Measurements from ENCODE around the gene ALG2.

The ALG2 gene

DNA sequence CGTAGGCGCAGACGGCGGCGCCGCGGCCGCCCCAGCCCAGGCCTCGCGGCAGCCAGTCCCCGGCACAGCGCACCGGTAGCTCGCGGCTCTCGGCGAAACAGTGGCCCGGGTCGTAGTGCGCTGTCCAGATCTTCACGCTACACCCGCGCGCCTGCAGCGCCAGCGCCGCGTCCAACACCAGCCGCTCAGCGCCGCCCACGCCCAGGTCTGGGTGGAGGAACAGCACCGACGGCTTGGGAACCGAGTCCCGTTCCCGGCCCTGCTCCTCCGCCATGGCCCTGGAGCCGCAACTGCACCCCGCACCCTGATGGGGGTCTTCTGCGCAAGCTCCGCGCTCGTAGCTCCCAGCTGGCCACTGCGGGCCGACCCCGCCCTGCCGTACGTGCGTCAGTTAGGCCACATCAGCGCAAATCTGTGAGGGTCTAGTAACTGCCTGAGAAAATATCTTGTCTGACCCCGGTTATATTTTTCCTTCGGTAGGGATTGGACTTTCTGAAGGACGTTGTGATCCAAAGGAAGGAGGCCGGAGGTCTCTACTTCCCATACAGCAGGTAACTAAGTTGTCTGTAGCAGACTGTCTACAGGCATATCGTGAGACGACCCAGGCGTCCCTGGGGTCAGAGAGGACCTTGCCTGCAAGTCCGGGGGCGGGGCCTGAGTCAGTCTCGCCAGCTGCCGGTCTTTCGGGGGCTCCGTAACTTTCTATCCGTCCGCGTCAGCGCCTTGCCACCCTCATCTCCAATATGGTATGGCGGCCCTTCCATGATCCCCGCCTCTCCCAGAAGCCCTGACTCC is at the start of gene ALG2, which contains the start of gene SEC61B:
ALG2 (minus strand) TSS at position 322 of the 795 bp plus-strand sequence; CDS start at position 274, 48 bp downstream.
SEC61B (plus strand) TSS at position 662 of the 795 bp plus-strand sequence; CDS start at position 744, 82 bp downstream.
- peak within 1 kb of the TSS; percentile 99 for H3K4me3 ChIP-seq (replicated peaks; ENCODE audit: low read depth, low read length)
- no peak for TF ChIP-seq CTCF (IDR thresholded peaks at IDR 0.05; ENCODE audit: low read length, missing control alignments)
- DNase-seq (ENCODE audit: low read depth) = peak; percentile 97

DNA sequence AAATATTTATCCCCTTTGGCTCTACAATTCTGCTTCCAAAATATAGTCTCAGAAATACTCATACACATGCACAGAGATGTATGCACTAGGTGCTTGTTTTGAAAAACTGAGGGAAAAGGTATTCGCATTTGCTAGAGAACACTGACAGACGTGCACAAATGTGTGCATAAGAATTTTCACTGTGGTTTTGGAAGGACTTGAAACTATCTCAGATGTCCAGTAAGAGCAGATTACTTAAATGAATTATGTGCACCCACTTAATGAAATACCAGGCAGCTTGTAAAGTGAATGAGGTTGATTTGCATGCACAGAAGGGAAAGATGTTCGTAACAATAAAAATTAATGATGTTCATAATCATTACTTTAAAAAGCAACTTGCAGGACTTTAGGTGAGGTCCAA is 48.7 kb upstream of the ALG2 start:
- DNase-seq (ENCODE audit: low read depth) = no peak
- no peak for TF ChIP-seq CTCF (IDR thresholded peaks at IDR 0.05; ENCODE audit: low read length, missing control alignments)
- no peak overlapping the region for H3K4me3 ChIP-seq (replicated peaks; ENCODE audit: low read depth, low read length)

- no peak overlapping the region for H3K4me3 ChIP-seq (replicated peaks; ENCODE audit: low read depth, low read length)
- peak; percentile 74 for DNase-seq (ENCODE audit: low read depth)
- no peak for TF ChIP-seq CTCF (IDR thresholded peaks at IDR 0.05; ENCODE audit: low read length, missing control alignments)
Measured at GRCh38 chr9:99269416-99269815, 47.7 kb upstream of the ALG2 start.

DNA sequence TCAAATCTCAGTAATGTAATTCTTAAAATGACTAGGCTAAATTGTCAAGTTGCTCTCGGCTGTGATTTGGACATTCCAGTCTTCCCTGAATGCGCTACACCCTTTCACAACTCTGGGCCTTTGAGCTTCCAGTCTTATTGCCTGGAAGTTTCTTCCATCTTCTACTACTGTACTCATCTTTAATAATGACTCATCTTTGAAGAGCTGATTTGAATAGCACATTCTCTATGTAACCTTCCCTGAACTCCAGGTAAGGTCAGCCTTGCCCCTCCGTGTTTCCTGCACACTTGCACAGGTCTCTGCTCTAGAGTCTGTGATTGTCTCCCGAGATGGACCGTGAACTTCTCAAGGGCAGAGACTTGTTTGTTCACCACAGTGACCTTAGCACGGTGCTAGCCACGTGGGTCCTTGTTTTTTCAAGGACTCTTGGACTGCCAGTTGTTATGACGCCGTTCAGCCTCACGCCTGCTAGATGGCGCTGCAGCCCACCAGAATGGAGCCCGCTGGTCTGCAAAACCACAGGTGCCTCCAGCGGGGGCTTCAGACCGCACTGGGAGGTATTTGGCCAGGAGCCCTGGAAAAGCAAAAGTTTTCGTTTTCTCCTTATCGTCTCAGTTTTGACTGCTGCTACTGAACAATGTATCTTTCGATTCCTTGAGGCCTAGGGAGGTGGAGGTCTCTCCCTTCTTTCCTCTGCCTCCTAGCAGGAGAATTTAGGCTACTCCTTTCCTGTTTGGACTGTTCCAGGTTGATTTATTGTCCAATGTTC is 44.7 kb upstream of the ALG2 start:
- H3K4me3 ChIP-seq (replicated peaks; ENCODE audit: low read depth, low read length) = no peak overlapping the region
- peak; percentile 76 for DNase-seq (ENCODE audit: low read depth)
- peak; percentile 88 for TF ChIP-seq CTCF (IDR thresholded peaks at IDR 0.05; ENCODE audit: low read length, missing control alignments)

DNA sequence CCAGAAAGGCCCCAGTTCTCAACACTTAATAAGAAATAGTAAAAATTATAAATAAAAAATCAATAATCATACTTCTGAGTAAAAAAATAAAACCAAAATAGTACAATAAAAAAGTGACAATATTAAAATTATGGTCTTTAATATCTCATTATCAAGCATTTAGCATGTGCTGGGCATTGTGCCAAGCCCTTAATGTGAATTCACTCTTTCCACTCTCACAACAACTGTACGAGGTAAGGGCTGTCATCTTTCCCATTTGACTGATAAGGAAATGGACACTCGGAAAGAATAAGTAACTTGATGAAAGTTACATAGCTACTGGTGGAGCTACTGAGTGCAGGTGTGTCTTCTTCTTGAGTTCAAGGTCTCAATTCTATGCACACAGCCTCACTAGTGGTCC is 43.9 kb upstream of the ALG2 start:
- DNase-seq (ENCODE audit: low read depth) = no peak
- TF ChIP-seq CTCF (IDR thresholded peaks at IDR 0.05; ENCODE audit: low read length, missing control alignments) = no peak
- no peak overlapping the region for H3K4me3 ChIP-seq (replicated peaks; ENCODE audit: low read depth, low read length)

DNA sequence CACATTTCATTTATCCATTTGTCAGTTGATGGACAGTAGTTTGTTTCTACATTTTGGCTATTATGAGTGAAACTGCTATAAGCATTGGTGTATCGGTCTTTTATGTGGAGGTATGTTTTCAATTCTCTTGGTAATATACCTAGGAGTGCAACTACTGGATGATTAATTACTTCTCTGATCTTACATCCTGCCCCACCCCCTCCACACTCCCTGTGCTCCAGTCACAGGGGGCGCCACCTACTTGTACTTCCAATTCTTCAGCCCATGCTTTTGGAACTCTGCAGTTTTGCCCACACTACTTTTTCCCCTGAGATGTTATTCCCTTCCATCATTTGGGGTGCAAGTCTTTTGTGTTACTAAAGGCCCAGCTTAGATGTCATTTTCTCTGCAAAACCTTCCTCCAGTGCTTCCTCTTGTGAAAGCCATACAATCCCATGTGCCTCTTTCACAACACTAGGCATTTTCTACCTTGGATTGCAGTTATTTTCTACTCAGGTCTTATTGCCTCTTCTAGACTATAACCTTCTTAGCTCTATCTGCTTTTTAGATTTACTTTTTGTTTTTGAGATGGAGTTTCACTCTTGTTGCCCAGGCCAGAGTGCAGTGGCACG is 42.4 kb upstream of the ALG2 start:
- peak; percentile 12 for DNase-seq (ENCODE audit: low read depth)
- no peak overlapping the region for H3K4me3 ChIP-seq (replicated peaks; ENCODE audit: low read depth, low read length)
- peak; percentile 35 for TF ChIP-seq CTCF (IDR thresholded peaks at IDR 0.05; ENCODE audit: low read length, missing control alignments)
